GM12878 (cell line): ENCODE results near the gene PCDHB6. TPM values are rescaled to one million over a fixed set of nuclear protein-coding genes. Genes with fewer than 3 reads are reported as not detected.

ENCODE experiments used
- ATAC-seq: fragments of 200-7000 bp; cut with Tn5 transposase; 3 replicates; pipeline ENCODE4 v1.9.1; 2020; ENCODE audit warnings: mild to moderate bottlenecking, moderate library complexity
- BruUV-seq: library from RNA; stranded (reverse); fragments of 400-500 nt; replicated peaks from 2 replicates; lab custom pipeline; 2021; lab: Mats Ljungman, UMichigan
- CTCF ChIA-PET: fragments of 300-600 bp; sonication (Branson Sonifier 250); formaldehyde crosslinking; extraction: SDS; loops from one replicate; lab custom pipeline; 2021; ENCODE audit warnings: inconsistent platforms; lab: Yijun Ruan, JAX
- POLR2A ChIA-PET: fragments of 350-600 bp; formaldehyde crosslinking; extraction: SDS; loops from one replicate; lab custom pipeline; 2021; ENCODE audit warnings: inconsistent platforms; lab: Charles Lee
- RAD21 ChIA-PET: fragments of 300-600 bp; sonication (Branson Sonifier 250); formaldehyde crosslinking; loops from one replicate; lab custom pipeline; 2023; ENCODE audit warnings: antibody characterized with exemption; ENCODE audit not compliant: unreplicated experiment; lab: Charles Lee
- SMC1A ChIA-PET: fragments of 300-600 bp; sonication (Branson Sonifier 250); formaldehyde crosslinking; loops from one replicate; lab custom pipeline; 2023; ENCODE audit not compliant: unreplicated experiment, uncharacterized antibody; lab: Charles Lee
- DNase-seq: peaks from one replicate; pipeline ENCODE4 v3.0.0-alpha.2; 2011; ENCODE audit warnings: low read depth, low spot score
- FAIRE-seq: peaks from 3 replicates; lab custom pipeline; 2011; peaks lifted over from hg19 to GRCh38; lab: Jason Lieb, UNC
- H2AFZ ChIP-seq: 2 replicates; pipeline ENCODE4 v1.6.0; 2011; ENCODE audit warnings: low read depth, low read length, control low read depth; ENCODE audit not compliant: control insufficient read depth
- H3K27ac ChIP-seq: 2 replicates; pipeline ENCODE4 v1.5.1; 2011; ENCODE audit warnings: control low read depth; ENCODE audit not compliant: control insufficient read depth, insufficient read depth
- H3K27me3 ChIP-seq, 2 experiments: replicated peaks in 1 of 2; 2 replicates each; pipeline versions ENCODE4 v1.6.0 to v1.6.1; 2011; ENCODE audit warnings: low read length in 1 of 2; ENCODE audit not compliant: control insufficient read depth in 2 of 2, insufficient read depth in 2 of 2
- H3K36me3 ChIP-seq, 2 experiments: 2 replicates each; pipeline ENCODE4 v1.5.1; 2011; ENCODE audit warnings: low read length in 1 of 2; ENCODE audit not compliant: control insufficient read depth in 2 of 2, insufficient read depth in 2 of 2
- H3K4me1 ChIP-seq: 2 replicates; pipeline ENCODE4 v1.6.1; 2011; ENCODE audit warnings: mild to moderate bottlenecking, low read length, moderate library complexity, mixed read lengths; ENCODE audit not compliant: control insufficient read depth, insufficient read depth
- H3K4me2 ChIP-seq: 2 replicates; pipeline ENCODE4 v1.6.0; 2011; ENCODE audit warnings: control low read depth; ENCODE audit not compliant: control insufficient read depth, insufficient read depth
- H3K4me3 ChIP-seq: fragments of 200-600 bp; sonication (generic); 2 replicates; pipeline ENCODE4 v1.5.1; 2016
- H3K79me2 ChIP-seq: 2 replicates; pipeline ENCODE4 v1.6.0; 2011; ENCODE audit warnings: low read length; ENCODE audit not compliant: control insufficient read depth, insufficient read depth
- H3K9ac ChIP-seq: 2 replicates; pipeline ENCODE4 v1.8.0; 2011; ENCODE audit warnings: low read length, control low read depth, mixed read lengths; ENCODE audit not compliant: control insufficient read depth, insufficient read depth
- H3K9me3 ChIP-seq: replicated peaks from 3 replicates; pipeline ENCODE4 v1.5.1; 2011; ENCODE audit warnings: mild to moderate bottlenecking, low read length; ENCODE audit not compliant: control insufficient read depth, insufficient read depth
- H4K20me1 ChIP-seq: 2 replicates; pipeline ENCODE4 v1.6.0; 2011; ENCODE audit not compliant: control insufficient read depth, insufficient read depth
- CBX3 ChIP-seq: fragments of 200-600 bp; sonication (generic); IDR thresholded peaks from 2 replicates; pipeline ENCODE4 v1.6.1; 2016; ENCODE audit warnings: low read depth, borderline replicate concordance
- EED ChIP-seq: sonication (generic); IDR thresholded peaks from 2 replicates; pipeline ENCODE4 v1.6.1; 2016; ENCODE audit warnings: antibody characterized with exemption, low read depth
- FOXK2 ChIP-seq: fragments of 450-650 bp; IDR thresholded peaks from 2 replicates; pipeline ENCODE4 v1.6.1; 2017; ENCODE audit warnings: mild to moderate bottlenecking, moderate library complexity
- GATAD2B ChIP-seq: fragments of 450-650 bp; conservative IDR thresholded peaks from 2 replicates; pipeline ENCODE4 v1.6.1; 2017; ENCODE audit warnings: low read depth, mild to moderate bottlenecking, moderate library complexity
- IRF5 ChIP-seq: fragments of 450-650 bp; IDR thresholded peaks from 2 replicates; pipeline ENCODE4 v1.6.1; 2017; ENCODE audit warnings: borderline replicate concordance
- JUND ChIP-seq: IDR thresholded peaks from 2 replicates; pipeline ENCODE4 v1.6.1; 2012; ENCODE audit warnings: low read depth, mild to moderate bottlenecking, low read length, improper control_type of control experiment, moderate library complexity
- MYB ChIP-seq: fragments of 150-350 bp; IDR thresholded peaks from 2 replicates; pipeline ENCODE4 v1.6.1; 2014; ENCODE audit warnings: mild to moderate bottlenecking, low read depth, low read length, borderline replicate concordance
- NFIC ChIP-seq: IDR thresholded peaks from 2 replicates; pipeline ENCODE4 v1.6.1; 2012; ENCODE audit warnings: low read depth, mild to moderate bottlenecking, inconsistent platforms, low read length, moderate library complexity
- PAX8 ChIP-seq: fragments of 450-650 bp; IDR thresholded peaks from 2 replicates; pipeline ENCODE4 v1.6.1; 2017; ENCODE audit warnings: mild to moderate bottlenecking, moderate library complexity
- SMAD1 ChIP-seq: fragments of 450-650 bp; IDR thresholded peaks from 2 replicates; pipeline ENCODE4 v1.6.1; 2018; ENCODE audit warnings: mild to moderate bottlenecking, low read depth; ENCODE audit not compliant: partially characterized antibody
- STAT3 ChIP-seq: IDR thresholded peaks from 2 replicates; pipeline ENCODE4 v1.6.1; 2011; ENCODE audit warnings: low read depth, low read length, improper control_type of control experiment
- SUPT20H ChIP-seq: IDR thresholded peaks from 2 replicates; pipeline ENCODE4 v1.6.1; 2011; ENCODE audit warnings: low read depth, mild to moderate bottlenecking, low read length, moderate library complexity, borderline replicate concordance; ENCODE audit not compliant: control insufficient read depth
- TCF12 ChIP-seq: IDR thresholded peaks from 2 replicates; pipeline ENCODE4 v1.6.1; 2011; ENCODE audit warnings: low read depth, mild to moderate bottlenecking, low read length
- ZNF217 ChIP-seq: fragments of 450-650 bp; IDR thresholded peaks from 2 replicates; pipeline ENCODE4 v1.6.1; 2017; ENCODE audit warnings: antibody characterized with exemption, mild to moderate bottlenecking
- ZNF24 ChIP-seq: fragments of 450-650 bp; IDR thresholded peaks from 2 replicates; pipeline ENCODE4 v1.6.1; 2017; ENCODE audit warnings: antibody characterized with exemption, mild to moderate bottlenecking
- WGBS: methylation state at CpG from one replicate; pipeline ENCODE4 v1.1.6; 2016; ENCODE audit warnings: low lambda C conversion rate; ENCODE audit not compliant: insufficient replicate concordance, insufficient coverage; ENCODE audit errors: missing lambda C conversion rate; 5-methylcytosine and 5-hydroxymethylcytosine counted together
- in situ Hi-C: fragments of 300-500 bp; cut with MboI; formaldehyde crosslinking; loops from 9 replicates; pipeline ENCODE4 v1.14.3; 2018; ENCODE audit warnings: mixed read lengths
- intact Hi-C: fragments of 100-400 bp; cut with micrococcal nuclease; formaldehyde crosslinking; loops from one replicate; pipeline ENCODE4 v1.14.2; 2022; ENCODE audit not compliant: unreplicated experiment
- polyA plus RNA-seq, 11 experiments: library from polyadenylated mRNA; depleted of rRNA in 4 of 11; unstranded in 6 of 11; stranded (reverse) in 5 of 11; fragments of >200 nt; fragmentation: Nextera tagmentation in 4 of 11; fragmentation: Illumina TruSeq in 1 of 11; extraction: Ambion mirVana in 4 of 11; extraction: Trizol in 1 of 11; gene quantifications; 1 replicate in 1 of 11; 2 replicates in 10 of 11; pipeline versions ENCODE4 v1.2.1 to v1.2.3, GENCODE V29; 2011 to 2016; ENCODE audit warnings: inconsistent platforms in 2 of 11, missing spikeins in 2 of 11, low read depth in 1 of 11
- total RNA-seq, 4 experiments: library from RNA; depleted of rRNA in 3 of 4; stranded (reverse); fragments of >200 nt in 3 of 4; fragmentation: Illumina TruSeq in 1 of 4; extraction: Trizol in 1 of 4; gene quantifications; 2 replicates each; pipeline versions ENCODE4 v1.2.1 to v1.2.3, GENCODE V29; 2013 to 2021
- TF ChIP-seq, protein P1 (sequence below): fragments of 450-650 bp; IDR thresholded peaks from 2 replicates; pipeline ENCODE4 v1.6.1; 2017; ENCODE audit warnings: mild to moderate bottlenecking, low read depth, inconsistent platforms; ENCODE audit not compliant: poor library complexity, severe bottlenecking

The PCDHB6 gene
- total and polyA plus RNA-seq, 10 of the 15 experiments (the other 5 are each of a cell fraction or from before 2014, with no cell fraction given), result not detected

GRCh38 chr5:141119250-141119649 is 30.6 kb upstream of the PCDHB6 start:
- Histone ChIP-seq H3K4me2 (no peak overlapping the region), H3K27me3 (no peaks in the 10 kb centered on the region), H3K79me2 (no peaks in the 10 kb centered on the region), H3K4me3 (no peak overlapping the region), H2AFZ (no peak overlapping the region), H3K27ac (no peak overlapping the region), H4K20me1 (no peaks in the 10 kb centered on the region), H3K9me3 (no peaks in the 10 kb centered on the region; the same call in 1 of the 3 replicates), H3K4me1 (no peaks in the 10 kb centered on the region), H3K36me3 (no peaks in the 10 kb centered on the region), H3K9ac (no peak overlapping the region)
- ATAC-seq (no peak), DNase-seq (no peak), FAIRE-seq (no peak)
- intact Hi-C loops (no loop called here), in situ Hi-C loops (no loop called here)
- SMC1A ChIA-PET, result no interaction called here
- CTCF ChIA-PET, result no interaction called here
- 7% methylated on average over 2 of the region's 2 CpGs for WGBS
- POLR2A ChIA-PET, result no interaction called here
- RAD21 ChIA-PET, result no interaction called here
- BruUV-seq, result no TSS peak
- TF ChIP-seq JUND (no peak), ZNF24 (no peak), CBX3 (no peak), SUPT20H (no peak), ZNF217 (no peak), IRF5 (no peak), STAT3 (no peak), MYB (no peak), SMAD1 (no peak), NFIC (no peak), EED (no peak), GATAD2B (no peak), FOXK2 (no peak), PAX8 (no peak), TCF12 (no peak)
- TF ChIP-seq, protein P1, sequence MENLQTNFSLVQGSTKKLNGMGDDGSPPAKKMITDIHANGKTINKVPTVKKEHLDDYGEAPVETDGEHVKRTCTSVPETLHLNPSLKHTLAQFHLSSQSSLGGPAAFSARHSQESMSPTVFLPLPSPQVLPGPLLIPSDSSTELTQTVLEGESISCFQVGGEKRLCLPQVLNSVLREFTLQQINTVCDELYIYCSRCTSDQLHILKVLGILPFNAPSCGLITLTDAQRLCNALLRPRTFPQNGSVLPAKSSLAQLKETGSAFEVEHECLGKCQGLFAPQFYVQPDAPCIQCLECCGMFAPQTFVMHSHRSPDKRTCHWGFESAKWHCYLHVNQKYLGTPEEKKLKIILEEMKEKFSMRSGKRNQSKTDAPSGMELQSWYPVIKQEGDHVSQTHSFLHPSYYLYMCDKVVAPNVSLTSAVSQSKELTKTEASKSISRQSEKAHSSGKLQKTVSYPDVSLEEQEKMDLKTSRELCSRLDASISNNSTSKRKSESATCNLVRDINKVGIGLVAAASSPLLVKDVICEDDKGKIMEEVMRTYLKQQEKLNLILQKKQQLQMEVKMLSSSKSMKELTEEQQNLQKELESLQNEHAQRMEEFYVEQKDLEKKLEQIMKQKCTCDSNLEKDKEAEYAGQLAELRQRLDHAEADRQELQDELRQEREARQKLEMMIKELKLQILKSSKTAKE, result no peak
